ENCODE measurements around the gene ACSF2.

DNA sequence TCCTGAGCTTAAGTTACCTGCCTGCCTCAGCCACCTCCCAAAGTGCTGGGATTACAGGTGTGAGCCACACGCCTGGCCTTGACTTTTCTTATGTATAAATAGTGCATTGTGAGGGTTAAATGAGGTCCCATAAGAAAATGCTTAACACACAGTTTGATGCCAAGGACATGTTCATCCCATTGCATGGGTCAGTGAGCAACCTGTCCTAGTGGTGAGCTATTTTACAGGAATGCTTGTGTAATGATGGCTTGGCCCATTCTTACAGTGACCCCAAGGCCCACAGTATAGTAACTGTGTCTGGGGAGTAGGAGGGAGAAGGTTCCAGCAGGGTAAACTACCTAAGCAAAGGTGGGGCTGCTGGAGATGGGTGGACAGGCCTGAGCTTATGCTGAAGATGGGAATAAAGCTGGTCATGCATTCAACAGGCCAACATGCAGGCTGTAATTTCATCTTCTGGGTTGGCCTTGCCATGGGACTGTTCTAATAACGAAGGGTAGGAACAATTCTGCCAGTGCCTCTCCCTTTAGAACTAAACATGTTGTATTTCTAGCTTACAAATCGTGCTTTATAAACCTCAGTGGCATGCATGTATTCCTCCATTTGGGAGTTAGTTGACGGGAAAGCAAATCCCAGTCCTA, 6.2 kb downstream of the ACSF2 start:
- TF ChIP-seq, protein P1, sequence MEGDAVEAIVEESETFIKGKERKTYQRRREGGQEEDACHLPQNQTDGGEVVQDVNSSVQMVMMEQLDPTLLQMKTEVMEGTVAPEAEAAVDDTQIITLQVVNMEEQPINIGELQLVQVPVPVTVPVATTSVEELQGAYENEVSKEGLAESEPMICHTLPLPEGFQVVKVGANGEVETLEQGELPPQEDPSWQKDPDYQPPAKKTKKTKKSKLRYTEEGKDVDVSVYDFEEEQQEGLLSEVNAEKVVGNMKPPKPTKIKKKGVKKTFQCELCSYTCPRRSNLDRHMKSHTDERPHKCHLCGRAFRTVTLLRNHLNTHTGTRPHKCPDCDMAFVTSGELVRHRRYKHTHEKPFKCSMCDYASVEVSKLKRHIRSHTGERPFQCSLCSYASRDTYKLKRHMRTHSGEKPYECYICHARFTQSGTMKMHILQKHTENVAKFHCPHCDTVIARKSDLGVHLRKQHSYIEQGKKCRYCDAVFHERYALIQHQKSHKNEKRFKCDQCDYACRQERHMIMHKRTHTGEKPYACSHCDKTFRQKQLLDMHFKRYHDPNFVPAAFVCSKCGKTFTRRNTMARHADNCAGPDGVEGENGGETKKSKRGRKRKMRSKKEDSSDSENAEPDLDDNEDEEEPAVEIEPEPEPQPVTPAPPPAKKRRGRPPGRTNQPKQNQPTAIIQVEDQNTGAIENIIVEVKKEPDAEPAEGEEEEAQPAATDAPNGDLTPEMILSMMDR (conservative IDR thresholded peaks at IDR 0.05 in 1 of 2, IDR thresholded peaks at IDR 0.05 in 1 of 2; ENCODE audit: extremely low read depth in 1 of 2, insufficient read depth in 1 of 2, low read depth in 1 of 2, low read length in 2 of 2), result no peak
- TF ChIP-seq EZH2 (IDR thresholded peaks at IDR 0.05; ENCODE audit: borderline replicate concordance, low read length), result no peak
